ENCODE measurements around the gene TRAM2. TPM values are rescaled to one million over a fixed set of nuclear protein-coding genes. Genes with fewer than 3 reads are reported as not detected.
A peak's percentile ranks its signal among the peaks of the same experiment; 100 is the strongest.

The TRAM2 gene
- total RNA-seq, 1 donor from 2014 or later = 320 TPM

- Mint-ChIP-seq H3K36me3 (ENCODE audit: unreplicated experiment) (peaks cover 64% of the 10 kb centered on the region), H3K4me3 (ENCODE audit: unreplicated experiment) (no peak overlapping the region), H3K4me1 (ENCODE audit: unreplicated experiment) (peaks cover 56% of the 10 kb centered on the region), H3K27ac (ENCODE audit: unreplicated experiment) (peak overlapping the region; percentile 74), H3K27me3 (ENCODE audit: unreplicated experiment) (no peaks in the 10 kb centered on the region), H3K9me3 (ENCODE audit: unreplicated experiment) (no peaks in the 10 kb centered on the region)
- TF ChIP-seq CTCF (IDR thresholded peaks at IDR 0.05) = no peak
- DNase-seq (ENCODE audit: extremely low spot score, unreplicated experiment) = peak; percentile 80
Observed at GRCh38 chr6:52499681-52500236, 77.1 kb downstream of the TRAM2 start.

- DNase-seq (ENCODE audit: extremely low spot score, unreplicated experiment) = peak; percentile 17
- Mint-ChIP-seq H3K27ac (ENCODE audit: unreplicated experiment) (peak overlapping the region; percentile 74), H3K9me3 (ENCODE audit: unreplicated experiment) (no peaks in the 10 kb centered on the region), H3K4me3 (ENCODE audit: unreplicated experiment) (no peak overlapping the region), H3K36me3 (ENCODE audit: unreplicated experiment) (peaks cover 63% of the 10 kb centered on the region), H3K27me3 (ENCODE audit: unreplicated experiment) (no peaks in the 10 kb centered on the region), H3K4me1 (ENCODE audit: unreplicated experiment) (peaks cover 56% of the 10 kb centered on the region)
- TF ChIP-seq CTCF (IDR thresholded peaks at IDR 0.05) = no peak
Observed at GRCh38 chr6:52499026-52499425, 77.8 kb downstream of the TRAM2 start.

- peak; percentile 56 for DNase-seq (ENCODE audit: extremely low spot score, unreplicated experiment)
- Mint-ChIP-seq H3K9me3 (ENCODE audit: unreplicated experiment) (no peaks in the 10 kb centered on the region), H3K4me3 (ENCODE audit: unreplicated experiment) (no peak overlapping the region), H3K27me3 (ENCODE audit: unreplicated experiment) (no peaks in the 10 kb centered on the region), H3K4me1 (ENCODE audit: unreplicated experiment) (peaks cover 56% of the 10 kb centered on the region), H3K36me3 (ENCODE audit: unreplicated experiment) (peaks cover 63% of the 10 kb centered on the region), H3K27ac (ENCODE audit: unreplicated experiment) (peak overlapping the region; percentile 74)
- no peak for TF ChIP-seq CTCF (IDR thresholded peaks at IDR 0.05)
Observed at GRCh38 chr6:52498538-52499017, 78.3 kb downstream of the TRAM2 start.

- Mint-ChIP-seq H3K36me3 (ENCODE audit: unreplicated experiment) (peaks cover 60% of the 10 kb centered on the region), H3K27ac (ENCODE audit: unreplicated experiment) (peak overlapping the region; percentile 68), H3K9me3 (ENCODE audit: unreplicated experiment) (no peaks in the 10 kb centered on the region), H3K27me3 (ENCODE audit: unreplicated experiment) (no peaks in the 10 kb centered on the region), H3K4me1 (ENCODE audit: unreplicated experiment) (peaks cover 52% of the 10 kb centered on the region), H3K4me3 (ENCODE audit: unreplicated experiment) (no peak overlapping the region)
- no peak for TF ChIP-seq CTCF (IDR thresholded peaks at IDR 0.05)
- DNase-seq (ENCODE audit: extremely low spot score, unreplicated experiment) = peak; percentile 60
Observed at GRCh38 chr6:52497652-52498408, 79.0 kb downstream of the TRAM2 start.

GRCh38 chr6:52496631-52497030 is 80.2 kb downstream of the TRAM2 start:
- Mint-ChIP-seq H3K36me3 (ENCODE audit: unreplicated experiment) (peaks cover 51% of the 10 kb centered on the region), H3K4me3 (ENCODE audit: unreplicated experiment) (no peak overlapping the region), H3K27me3 (ENCODE audit: unreplicated experiment) (no peaks in the 10 kb centered on the region), H3K9me3 (ENCODE audit: unreplicated experiment) (no peaks in the 10 kb centered on the region), H3K27ac (ENCODE audit: unreplicated experiment) (no peak overlapping the region), H3K4me1 (ENCODE audit: unreplicated experiment) (peaks cover 57% of the 10 kb centered on the region)
- TF ChIP-seq CTCF (IDR thresholded peaks at IDR 0.05) = no peak
- DNase-seq (ENCODE audit: extremely low spot score, unreplicated experiment) = no peak
